ENCODE measurements around the gene BACH2. TPM values are rescaled to one million over a fixed set of nuclear protein-coding genes. Genes with fewer than 3 reads are reported as not detected.

BACH2 gene
- total RNA-seq, 1 donor from 2014 or later = 11.9 TPM

DNA sequence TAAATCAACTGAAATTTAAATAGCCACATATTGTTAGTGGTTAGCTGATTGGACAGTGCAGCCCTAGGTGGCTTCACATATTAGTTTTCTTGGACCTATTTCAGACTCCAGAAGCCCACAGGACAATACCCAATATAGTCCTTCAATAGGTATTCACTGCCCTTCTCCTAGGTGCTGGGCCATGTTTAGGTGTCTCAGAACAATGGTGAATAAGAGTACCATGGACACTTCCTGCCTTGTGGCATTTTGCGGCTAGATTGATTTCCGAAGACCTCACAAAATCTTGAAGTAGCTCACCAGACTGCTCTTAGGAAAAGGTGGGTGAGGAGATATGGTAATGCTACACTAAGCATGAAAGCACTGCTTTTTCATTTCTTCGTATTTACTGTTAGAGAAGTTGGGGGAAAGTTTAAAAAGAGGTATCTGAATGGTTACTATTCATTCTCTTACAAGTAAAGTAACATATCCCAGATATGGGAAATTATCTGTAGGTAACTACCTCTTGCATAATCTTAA, 203.0 kb downstream of the BACH2 start:
- no peak for DNase-seq

DNA sequence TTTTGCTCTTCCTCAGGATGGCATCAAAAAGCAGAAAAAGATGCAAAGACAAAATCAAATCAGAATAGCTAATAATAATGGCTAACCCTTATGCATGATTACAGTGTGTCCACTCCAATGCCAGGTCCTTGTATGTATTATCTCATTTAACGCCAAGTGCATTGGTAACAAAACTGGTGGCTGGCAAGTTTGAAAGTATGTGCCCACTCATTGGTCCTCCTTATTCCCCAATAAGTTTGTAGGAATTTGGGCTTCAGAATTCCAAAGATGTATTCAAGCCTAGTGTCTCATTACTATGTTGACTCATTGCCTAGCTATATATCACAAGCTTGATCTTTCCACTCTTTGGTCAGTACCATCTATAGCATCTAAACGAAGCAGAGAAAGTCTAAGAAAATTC, 205.8 kb downstream of the BACH2 start:
- no peak for DNase-seq

DNA sequence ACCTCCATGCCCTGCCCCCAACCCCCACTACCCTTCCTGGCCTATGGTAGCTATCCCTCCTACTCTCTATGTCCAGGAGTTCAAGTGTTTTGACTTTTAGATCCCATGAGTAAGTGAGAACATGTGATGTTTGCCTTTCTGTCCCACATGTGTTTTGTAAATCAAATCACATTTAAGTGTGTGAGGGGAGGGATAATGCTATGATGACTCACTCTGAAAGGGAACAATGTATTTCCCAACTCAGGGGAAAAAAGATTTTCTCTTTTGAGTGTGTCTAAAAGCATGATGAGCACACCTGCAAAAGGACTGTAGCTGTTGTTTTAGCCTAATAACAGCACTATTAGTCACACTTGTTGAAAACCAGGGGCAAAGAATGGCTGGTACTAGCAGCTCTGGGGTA, 208.6 kb downstream of the BACH2 start:
- DNase-seq = peak; percentile 71

DNA sequence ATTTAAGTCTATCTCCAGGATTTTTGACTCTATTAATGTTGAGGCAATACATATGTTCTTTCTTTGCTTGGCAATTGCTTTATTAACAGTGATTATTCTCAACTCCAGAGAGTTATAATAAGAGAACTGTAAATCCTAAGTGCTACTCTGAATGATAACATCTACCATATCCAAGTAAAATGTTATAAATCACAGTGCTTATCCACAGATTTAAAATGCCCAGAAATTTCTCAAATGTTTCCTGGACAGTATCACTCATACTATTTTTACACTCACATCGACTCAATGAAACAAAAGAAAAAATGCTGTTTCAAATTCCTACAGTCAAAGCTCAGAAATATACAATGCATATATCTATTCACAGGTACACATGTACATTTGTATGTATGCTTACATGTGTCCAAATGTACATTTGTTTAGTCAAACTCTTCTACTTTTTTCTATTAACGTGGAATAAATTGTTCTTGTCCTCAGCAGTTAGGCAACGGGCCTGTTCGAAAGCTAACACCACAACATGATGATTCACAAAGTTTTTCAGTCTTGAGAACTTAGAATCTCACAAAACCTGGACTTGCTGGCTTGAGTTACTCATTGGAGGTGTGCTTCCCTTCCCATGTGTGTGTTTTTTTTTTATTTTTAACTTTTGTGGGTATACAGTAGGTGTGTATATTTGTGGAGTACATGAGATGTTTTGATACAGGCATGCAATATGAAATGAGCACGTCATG, 209.4 kb downstream of the BACH2 start:
- no peak for DNase-seq

DNA sequence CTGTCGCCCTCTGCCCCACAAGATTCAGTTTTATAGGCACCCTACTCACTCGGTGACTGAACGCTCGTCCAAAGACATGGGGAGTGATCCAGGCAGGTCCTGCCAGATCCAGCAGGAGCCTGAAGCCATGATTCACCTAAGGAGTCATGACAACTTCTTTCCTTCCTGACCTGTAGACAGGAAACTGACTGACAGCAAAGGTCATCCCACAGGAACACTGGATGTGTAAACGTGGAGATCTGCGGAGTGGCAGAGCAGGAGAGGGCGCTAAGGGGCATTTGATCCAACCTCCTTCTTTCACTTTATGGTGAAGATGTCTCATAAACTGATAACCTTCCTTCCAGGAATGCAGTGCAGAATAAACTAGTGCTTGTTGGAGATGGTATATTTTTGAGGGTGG, 210.1 kb downstream of the BACH2 start:
- DNase-seq = no peak

DNA sequence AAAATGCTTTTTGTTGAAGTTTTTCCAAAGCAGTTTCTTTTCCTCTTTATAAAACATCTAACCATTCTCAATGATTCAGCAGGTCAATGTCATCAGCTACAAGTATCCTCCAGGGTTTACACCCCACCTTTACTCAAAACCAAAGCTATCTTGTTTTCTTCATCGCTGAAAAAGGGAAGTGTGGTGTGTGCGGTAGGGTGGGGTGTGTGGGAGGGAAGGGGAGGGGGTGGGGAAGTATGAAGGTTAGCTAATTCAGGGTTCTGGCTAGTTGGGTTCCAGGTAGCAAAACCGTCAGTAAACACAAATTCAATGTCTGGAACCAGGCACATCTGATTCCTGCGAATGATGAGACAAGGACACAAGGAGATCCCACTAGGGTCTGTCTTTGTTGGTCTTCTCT, 212.8 kb downstream of the BACH2 start:
- no peak for DNase-seq

DNA sequence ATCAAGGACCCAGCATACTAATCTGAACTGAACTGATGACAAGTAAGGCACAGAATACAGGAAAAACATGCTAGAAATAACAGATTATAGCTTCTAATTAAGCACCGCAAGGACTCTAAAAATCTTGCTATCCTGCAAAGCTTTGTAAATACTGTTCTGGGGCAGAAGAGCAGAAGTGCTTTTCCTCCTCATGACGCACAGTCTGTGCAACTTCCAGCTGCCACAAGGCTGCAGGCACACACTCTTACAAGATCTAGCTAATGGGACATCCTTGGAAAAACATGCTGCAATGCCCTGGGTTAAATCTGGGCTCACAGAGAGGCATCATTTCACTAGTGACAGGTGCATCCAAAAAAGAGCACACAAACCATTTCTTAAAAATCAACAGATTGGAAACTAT, 213.8 kb downstream of the BACH2 start:
- no peak for DNase-seq

DNA sequence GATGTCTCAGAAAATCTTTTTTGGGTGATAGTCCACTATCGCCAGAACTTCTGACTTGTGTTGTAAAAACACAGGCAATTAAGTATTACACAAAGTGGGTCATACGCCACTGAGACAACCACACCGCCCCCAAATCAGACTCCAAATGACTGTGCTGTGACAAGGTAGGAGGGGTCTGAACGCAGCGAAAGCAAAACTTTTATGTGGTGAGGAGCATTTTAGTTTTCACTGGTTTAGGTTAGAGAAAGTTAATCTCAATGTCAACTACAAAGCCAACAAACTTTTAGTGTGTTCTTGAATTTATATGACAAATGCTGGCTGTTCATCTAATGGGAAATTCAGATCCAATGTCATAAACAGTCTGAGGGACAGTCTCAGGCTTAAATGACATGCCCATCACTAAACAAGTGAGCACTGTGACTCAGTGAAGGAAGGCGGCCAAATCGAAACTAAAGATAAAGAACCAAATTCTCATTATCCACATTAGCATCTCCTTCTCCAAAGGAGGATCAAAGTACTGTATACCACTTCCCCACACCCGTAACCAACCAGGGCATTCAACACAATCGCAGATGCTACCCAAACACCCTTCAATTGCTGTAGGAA, 215.7 kb downstream of the BACH2 start:
- no peak for DNase-seq

DNA sequence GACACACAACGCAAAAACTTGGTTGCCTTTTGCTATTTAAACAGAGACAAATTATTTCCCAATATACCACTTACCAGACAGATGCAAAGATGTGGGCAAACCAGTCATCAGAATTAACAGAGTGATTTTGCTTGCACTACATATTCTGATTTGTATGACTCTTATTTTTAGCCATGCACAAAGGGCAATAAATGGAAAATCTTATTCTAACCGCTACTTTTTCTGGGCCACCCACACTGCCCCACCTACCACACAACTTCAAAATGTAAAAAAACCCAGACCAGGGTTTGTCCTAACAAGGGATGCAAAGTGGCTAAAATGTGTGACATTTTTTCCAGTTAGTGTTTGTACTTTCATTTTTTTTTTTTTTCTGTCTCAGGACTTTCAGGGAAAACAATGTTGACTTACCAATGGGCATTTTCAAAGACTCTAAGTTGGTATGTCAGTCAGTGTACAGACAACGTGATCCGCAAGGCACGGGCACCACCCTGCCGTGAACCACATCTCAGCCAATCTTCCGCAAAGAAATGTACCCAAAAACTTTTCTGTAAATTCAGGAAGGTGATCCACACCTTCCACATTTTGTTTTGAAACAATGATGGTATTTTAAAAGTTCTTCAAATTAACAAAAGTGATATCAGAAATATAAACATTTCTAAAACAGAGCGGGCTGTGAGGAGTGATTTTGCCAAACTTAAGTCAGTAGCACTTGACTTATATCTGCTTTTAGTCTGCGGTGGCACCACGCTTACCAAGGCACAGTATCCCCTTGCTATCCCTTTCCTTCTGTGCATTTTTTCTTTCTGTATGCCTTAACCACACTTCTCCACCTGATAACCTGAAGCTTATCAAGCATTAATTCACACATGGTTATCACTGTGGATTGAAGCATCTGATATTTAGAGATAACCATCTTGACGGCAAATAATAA, 216.8 kb downstream of the BACH2 start:
- no peak for DNase-seq

DNA sequence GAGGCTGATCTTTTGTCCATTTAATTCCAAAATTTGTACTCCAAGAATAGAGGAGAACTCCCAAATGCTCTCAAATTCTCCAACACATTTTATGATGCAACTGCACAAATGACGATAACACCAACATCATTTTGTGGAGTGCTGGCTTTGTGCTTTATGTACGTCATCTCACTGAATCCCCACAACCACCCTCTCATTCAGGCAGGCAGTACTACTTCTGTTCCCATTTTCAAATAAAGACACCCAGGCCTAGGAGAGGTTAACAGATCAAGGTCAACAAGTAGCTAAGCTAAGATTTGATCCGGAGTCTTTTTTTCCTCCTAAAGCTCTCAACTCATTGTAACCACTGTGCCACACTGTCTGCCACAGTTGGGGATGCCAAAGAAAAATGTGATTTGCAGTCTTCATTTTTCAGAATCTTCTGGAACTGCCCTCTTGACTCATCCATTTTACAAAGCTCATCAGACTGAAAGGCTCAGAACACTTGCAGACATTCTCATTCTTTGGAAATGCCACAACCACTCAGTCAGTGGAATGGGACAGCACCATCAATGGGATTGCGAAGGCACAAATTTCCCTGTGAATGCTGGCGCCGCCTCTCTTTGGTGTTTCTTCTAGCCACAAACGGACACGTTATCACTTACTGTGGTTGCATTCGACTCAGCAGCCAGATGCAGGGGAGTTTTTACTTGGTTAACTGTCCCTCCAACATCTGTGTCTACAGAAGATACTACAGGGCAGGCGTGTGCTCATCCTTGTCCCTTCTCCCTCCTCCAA, 217.9 kb downstream of the BACH2 start:
- DNase-seq = no peak

DNA sequence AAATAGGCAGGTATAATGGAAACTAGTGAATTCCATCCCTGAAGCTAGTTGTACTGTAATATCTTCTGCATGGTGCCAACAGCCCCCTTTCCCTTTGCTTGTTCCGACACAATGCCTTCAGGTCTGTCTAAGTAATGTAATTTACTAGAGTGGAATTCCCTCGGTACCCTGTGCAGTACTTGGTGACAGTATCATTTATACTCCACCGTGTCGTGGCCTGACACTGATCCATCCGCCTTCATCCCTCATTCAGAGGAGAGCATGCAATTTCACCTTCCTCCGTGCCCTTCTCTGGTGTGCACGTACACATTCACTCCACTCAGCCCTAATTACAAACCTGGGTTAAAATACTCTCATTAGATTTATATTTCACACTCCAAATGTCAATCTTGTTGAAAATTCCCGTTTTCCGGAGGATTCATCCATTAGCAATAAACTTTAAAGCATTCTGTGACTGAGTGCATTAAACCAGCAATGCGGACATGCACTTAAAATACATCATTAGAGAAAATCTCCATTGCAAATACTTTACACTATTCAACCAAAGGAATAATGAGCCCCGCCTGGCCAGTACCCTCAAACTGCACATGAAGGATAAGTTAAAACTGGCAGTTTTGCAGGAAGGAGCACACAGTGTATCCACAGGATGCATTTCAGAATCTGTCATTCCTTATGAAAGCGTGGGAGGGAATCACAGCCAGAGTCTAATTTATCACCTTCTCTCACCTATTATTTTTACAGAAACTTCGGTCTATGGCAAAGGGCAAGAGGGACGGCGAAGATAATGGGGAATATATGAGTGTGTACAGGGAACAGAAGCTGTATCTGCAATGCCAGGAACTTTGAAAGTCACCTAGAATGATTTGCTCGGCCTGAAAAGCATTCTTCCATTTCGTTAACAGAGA, 219.9 kb downstream of the BACH2 start:
- no peak for DNase-seq

DNA sequence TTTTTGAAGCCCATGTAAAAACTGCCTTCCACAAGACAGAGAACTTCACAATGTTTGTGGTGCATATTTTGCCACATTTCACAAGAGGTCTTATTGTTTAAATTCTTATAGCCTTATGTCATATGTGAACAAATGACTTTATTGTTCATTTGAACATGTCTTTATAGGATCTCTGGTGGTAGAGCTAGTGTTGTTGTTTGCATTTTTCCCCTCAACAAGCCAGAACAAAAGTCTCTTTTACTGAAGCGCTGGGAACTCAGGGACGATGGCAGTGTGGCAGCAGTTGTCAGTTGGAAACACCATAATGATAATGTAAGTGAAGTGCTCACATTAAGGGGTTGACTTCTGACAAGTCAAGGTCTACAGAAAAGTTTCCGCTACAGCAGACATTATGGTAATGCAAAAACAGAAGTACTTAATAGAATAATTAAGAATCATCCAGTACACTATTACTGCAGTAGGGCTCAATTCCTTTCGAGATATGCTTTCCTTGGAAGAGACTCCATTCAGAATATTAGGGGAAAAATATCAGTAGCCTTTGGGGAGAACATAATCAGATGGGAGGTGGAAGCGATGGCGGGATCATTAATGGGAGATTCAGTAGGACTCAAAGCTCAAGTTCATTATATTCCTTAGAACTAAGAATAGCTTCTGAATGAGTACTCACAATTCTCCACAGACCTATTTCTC, 222.3 kb downstream of the BACH2 start:
- DNase-seq = peak; percentile 19

DNA sequence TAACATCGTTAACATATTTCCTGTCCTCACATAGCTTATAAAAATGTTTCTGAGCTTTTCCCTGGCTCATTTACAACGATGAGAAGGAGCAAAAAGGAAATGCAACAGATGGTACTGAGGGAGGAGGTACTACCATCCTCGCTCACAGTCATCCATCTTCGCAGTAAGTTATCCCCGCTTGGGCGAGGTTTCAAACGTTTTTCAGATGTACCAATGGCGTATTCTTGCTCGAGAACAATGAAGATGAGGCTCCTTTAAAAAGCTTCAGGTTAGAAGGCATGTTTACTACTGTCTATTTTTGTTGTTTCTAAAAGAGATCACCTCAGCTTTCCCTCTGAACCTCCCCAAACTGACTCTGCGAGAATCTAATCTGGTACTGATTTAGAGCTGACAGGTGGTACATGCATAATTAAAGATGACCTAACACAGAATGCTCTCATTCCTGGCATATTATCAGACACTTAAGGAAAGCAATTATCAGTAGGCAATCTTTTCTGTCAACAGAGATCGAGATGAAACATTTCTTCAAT, 223.6 kb downstream of the BACH2 start:
- no peak for DNase-seq

DNA sequence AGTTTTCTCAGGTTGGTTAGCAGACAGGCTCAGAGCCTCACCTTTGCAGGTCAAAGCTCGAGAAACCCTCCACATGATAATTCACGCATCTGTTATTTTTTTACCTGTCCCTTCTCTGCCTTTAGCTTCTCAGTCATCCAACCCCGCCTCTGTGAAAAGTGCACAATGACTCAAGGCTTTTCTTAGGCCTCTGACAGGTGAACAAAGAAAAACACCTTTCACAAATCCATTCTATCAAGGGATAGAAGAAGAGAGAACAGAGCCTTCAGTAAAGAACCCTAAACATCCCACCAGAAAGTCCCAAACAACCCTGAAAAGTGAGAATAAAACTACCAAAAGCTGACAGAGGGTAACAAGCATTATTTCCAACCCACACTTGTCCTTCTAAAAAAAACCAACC, 224.1 kb downstream of the BACH2 start:
- DNase-seq = no peak

DNA sequence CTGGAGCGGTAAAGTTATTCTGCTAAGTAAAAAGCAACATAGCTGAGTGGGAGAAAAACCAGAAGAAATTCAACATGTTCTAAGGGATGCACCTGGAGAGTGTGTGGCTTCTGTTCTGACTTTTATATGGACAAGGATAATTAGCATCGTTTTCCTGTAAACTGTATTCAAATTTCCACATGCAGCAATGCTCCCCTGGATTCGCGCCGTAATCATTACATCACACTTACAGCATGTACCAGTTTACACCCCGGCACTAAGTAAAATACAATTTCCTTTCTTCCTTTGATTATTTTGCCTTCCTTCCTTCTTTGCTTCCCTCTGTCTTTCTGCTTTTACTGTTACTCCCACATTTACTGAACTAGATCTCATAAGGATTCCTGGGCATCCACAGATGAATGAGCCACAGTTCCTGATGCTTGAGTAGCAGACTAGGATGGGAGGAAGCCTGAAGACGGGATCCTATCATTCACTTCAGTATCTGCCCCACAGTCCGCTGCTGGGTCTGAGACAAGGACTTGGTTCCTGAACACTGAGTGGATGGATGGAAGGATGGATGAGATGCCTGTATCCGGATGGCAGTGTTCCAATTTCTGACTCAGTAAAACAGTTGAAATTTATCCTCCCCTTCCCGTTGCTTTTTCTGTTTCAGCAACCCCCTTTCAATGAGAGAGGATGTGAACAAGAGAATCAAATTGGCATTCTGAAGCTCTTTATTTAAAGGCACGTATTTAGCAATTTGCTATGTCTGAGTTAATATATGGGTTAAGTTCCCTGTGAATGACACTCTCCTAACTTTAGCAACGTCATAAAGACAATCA, 227.7 kb downstream of the BACH2 start:
- DNase-seq = no peak

DNA sequence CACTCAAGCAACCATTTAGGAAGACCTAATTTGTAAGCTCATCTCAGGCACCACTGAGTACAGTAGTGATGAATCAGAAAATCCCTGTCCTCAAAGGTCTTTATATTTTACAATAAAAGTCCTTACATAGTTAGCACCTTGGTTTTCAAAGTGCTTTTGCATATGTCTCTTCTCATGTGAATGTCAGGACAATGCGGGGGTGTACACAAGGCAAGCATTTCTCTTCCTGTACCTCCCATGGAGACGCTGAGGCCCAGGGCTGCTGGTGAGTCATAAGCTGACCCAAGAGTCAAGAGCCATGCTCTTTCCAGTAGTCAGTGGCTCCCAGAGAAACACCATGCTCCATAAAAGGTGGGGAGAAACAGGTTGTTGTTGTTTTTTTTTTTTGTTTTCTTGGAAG, 228.4 kb downstream of the BACH2 start:
- no peak for DNase-seq

DNA sequence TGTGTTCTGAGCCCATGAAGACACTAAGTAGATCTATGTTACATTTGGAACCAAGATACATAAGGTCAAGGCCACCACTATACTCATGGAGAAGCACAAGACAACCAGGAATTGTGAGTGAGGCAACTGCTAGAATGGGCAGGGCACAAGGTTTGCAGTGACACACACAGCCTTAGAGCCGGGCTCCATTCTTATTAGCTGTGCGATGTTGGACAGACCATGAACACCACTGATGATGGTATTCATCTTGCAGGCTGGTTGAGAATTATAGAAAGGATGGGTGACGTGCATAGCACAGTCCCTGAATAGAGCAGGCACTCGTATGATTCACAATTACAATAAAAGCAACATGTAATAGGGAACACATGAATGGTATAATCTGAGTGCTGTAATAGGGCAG, 229.9 kb downstream of the BACH2 start:
- DNase-seq = peak; percentile 52

DNA sequence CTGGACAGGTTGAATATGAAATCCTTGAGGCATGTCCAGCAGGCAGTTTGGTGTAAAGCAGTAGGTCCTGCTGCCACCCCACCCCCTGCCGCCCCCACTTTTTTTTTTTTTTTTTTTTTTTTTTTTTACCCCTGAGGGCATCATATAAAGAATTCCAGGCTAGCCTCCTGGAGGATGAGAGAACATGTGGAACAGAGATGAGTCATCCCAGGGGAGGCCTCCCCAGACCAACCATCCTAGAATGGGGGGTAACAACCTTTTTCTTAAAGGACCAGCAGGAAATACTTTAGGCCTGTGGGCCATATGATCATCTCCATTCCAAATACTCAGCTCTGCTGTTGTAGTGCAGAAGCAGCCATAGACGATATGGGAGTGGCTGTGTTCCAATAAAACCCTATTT, 231.5 kb downstream of the BACH2 start:
- DNase-seq = no peak

DNA sequence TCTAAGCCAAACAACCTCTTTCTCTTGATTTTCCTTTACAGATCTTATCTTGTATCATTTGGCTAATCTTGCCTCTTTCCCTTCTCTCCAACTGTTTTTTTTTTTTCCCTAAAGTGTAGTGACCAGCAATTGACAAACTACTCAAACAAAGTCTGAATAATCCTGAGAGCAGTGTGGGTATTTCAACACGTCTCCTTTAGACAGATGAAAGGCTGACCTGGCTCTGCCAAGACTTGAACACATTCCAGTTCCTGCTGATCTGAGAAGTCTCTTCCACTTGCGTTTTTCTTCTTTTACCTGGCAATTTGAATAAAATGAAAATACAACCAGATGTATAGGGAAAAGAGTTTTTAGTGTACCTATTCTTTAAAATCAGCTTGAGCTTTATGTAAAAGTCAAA, 234.0 kb downstream of the BACH2 start:
- no peak for DNase-seq
